Loucy (cell line): ENCODE results near the gene MOV10L1.

Experiments
- EZH2phosphoT487 ChIP-seq: fragments of 200-600 bp; IDR thresholded peaks from 2 replicates; pipeline ENCODE4 v1.6.1; 2018; ENCODE audit warnings: antibody characterized with exemption, mild to moderate bottlenecking, moderate library complexity, borderline replicate concordance
- TF ChIP-seq, protein P1 (sequence below): fragments of 200-600 bp; sonication (generic); conservative IDR thresholded peaks from 2 replicates; pipeline ENCODE4 v1.5.1; 2014; ENCODE audit warnings: mild to moderate bottlenecking, antibody characterized with exemption, low read length

GRCh38 chr22:50082961-50083461 lies 6.8 kb upstream of the MOV10L1 start:
- TF ChIP-seq, protein P1, sequence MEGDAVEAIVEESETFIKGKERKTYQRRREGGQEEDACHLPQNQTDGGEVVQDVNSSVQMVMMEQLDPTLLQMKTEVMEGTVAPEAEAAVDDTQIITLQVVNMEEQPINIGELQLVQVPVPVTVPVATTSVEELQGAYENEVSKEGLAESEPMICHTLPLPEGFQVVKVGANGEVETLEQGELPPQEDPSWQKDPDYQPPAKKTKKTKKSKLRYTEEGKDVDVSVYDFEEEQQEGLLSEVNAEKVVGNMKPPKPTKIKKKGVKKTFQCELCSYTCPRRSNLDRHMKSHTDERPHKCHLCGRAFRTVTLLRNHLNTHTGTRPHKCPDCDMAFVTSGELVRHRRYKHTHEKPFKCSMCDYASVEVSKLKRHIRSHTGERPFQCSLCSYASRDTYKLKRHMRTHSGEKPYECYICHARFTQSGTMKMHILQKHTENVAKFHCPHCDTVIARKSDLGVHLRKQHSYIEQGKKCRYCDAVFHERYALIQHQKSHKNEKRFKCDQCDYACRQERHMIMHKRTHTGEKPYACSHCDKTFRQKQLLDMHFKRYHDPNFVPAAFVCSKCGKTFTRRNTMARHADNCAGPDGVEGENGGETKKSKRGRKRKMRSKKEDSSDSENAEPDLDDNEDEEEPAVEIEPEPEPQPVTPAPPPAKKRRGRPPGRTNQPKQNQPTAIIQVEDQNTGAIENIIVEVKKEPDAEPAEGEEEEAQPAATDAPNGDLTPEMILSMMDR = no peak
- no peak for TF ChIP-seq EZH2phosphoT487
